Hypothalamus (tissue), 51 donors: Measurements from ENCODE around the gene AKR1C1.
A peak's percentile ranks its signal among the peaks of the same experiment; 100 is the strongest.
"Not testable (repeated sequence)": the region's sequence is repeated elsewhere in the genome, so short reads cannot be mapped to it uniquely, and the experiment has no call there.

Experiments
- DNase-seq, 51 donors: peaks; one replicate each; lab custom pipeline; 2025; lab: John Stamatoyannopoulos, UW

The AKR1C1 gene

DNA sequence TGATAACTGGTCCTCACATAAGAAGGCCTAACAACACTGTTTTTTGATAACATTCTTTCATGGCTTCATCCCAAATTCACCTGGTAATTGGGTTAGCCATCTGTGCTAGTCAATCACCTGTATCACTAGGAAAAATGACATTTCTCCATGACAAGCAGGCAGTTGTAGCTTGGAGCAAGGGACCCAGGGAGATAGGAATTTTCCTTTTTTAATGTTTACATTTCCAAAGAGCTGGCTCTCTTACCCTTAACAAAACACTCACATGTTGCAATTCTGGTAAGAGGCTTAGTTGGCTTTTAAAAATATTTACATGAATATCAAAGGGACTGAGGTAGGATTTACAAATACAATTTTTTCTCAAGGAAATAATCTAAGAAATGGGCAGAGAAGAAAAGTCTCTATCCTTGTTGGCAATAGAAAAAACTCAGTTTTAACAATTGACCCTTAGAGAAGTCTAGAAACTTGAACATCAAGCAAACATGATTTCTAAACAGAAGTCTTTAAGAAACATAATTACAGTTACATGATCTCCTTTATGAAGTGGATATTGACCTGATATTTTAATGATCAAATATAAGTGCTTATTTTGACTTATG, 16.1 kb upstream of the AKR1C1 start:
- no peak for DNase-seq

GRCh38 chr10:4947635-4948596, 15.3 kb upstream of the AKR1C1 start:
- DNase-seq: peak in 5 of 51 donors; percentile 2 to 47 (median 4)

GRCh38 chr10:4951512-4952162, 11.6 kb upstream of the AKR1C1 start:
- DNase-seq: not testable (repeated sequence)

DNA sequence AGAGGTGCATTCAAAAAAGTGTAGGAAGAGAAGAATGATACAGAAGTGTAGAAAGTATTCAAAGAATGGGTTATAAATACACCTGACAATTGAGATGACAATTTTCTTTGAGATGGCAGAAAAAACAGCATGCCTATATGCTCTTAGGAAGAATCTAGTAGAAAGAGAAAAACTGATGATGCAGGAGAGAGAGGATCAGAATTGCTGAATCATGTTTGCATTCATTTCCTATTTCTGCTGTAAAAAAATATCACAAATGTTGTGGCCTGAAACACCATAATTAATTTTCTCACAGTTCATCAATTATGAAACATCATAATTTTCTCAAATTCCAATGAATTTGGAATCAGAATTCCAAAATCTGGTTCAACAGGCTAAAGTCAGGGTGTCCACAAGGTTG, 9.8 kb upstream of the AKR1C1 start:
- no peak for DNase-seq

- not testable (repeated sequence) for DNase-seq
Measured at GRCh38 chr10:4956088-4956487, 7.1 kb upstream of the AKR1C1 start.

DNA sequence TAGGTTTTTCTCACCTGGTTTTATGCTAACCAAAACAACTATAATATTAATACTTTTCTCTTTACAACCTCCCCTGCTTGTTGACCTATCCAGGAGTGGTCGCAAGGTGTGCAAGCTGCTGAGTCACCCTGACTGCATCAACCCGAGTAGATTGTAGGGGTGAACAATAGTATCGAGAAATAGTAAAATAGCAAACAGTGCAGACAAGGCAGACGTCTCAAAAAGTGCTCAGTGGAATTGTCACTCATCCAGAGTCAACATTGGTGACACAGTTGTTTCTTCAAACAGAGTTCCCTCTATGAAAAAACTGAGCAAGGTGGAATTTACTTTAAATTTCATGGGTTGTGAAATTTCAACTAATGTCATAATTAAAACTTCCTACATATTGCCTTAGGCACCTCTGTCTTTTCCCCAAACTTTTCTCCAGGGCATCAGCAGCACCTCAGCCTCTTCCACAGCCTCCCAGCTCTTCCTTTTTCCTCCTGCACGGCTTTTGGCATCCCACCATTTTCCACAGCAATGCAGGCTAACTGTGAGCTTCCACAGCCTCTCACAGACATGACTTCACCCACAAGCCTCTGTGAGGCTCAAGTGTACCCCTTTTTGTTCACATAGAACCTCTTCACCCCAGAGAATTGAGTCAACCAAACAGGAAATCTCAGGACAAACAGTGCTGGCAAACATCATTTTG, 6.1 kb upstream of the AKR1C1 start:
- DNase-seq: not testable (repeated sequence)

GRCh38 chr10:4961558-4961957, 1.7 kb upstream of the AKR1C1 start:
- DNase-seq: not testable (repeated sequence)

DNA sequence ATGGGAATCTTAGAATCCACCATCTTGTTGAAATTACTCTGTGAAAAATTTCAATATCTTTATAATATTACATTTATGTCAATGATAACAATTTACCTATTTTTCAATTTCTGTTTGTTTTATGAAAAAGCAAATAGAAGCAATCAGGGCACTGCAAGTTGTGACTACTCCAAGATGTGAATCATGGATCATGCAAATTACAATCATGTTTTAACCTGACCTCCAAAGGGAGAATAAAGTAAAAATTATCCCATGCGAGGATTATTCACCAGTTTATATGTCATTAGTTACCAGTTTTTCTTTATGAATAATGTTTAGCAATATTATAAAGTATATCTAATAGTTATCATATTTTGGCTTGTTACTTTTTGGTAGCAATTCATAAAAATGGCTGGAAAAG, 907 bp upstream of the AKR1C1 start:
- not testable (repeated sequence) for DNase-seq

DNA sequence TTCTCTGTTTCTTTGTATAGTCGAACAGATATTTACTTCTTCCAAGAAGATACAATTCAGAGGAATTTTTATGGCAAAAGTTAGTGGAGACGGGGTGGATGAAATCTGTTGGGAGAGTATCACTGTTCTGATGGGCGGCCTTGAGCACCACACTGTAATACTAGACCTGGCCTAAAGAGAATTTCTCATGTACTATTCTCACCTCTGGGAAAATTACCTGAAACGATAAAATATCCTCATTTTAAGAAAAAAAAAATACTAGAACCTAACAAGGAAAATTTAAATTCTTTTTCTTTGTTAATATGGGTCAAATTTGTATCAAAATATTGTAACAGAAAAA, 570 bp downstream of the AKR1C1 start:
- not testable (repeated sequence) for DNase-seq

- DNase-seq: not testable (repeated sequence)
Measured at GRCh38 chr10:4965763-4966162, 2.5 kb downstream of the AKR1C1 start.

- DNase-seq: not testable (repeated sequence)
Measured at GRCh38 chr10:4967189-4967588, 4.0 kb downstream of the AKR1C1 start.

GRCh38 chr10:4969289-4969688, 6.1 kb downstream of the AKR1C1 start:
- DNase-seq: not testable (repeated sequence)

DNA sequence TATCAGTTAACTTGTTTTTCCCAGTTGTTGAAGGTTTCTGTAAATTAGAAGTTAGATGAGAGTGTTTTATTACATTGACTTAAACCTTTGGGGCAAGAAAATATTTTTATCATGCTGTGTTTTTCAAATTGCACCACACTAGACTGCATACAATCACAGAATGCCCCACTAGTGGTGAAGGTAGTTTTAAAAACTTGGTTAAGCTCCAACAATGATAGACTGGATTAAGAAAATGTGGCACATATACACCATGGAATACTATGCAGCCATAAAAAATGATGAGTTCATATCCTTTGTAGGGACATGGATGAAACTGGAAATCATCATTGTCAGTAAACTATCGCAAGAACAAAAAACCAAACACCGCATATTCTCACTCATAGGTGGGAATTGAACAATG, 7.1 kb downstream of the AKR1C1 start:
- not testable (repeated sequence) for DNase-seq

- DNase-seq: not testable (repeated sequence)
Measured at GRCh38 chr10:4972369-4973142, 9.3 kb downstream of the AKR1C1 start.

- not testable (repeated sequence) for DNase-seq
Measured at GRCh38 chr10:4973294-4973693, 10.1 kb downstream of the AKR1C1 start.

DNA sequence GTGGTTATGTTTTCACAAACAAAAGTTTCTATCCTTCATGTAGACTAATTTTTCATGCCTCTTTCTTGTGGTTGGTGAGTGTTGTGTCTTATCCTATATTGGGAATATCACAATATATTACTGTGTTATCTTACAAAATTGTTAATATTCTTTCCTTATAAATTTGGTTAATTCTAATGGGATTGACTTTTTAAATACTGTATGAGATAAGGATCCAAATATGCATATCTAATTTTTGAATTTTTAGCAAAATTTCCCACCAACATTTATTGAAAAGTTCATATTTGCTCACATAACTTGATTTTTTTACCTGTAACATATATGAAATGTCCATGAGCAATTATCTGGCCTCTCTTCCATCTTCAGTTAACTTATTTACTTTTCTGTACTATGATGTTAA, 11.2 kb downstream of the AKR1C1 start:
- DNase-seq: not testable (repeated sequence)

GRCh38 chr10:4977025-4977424, 13.8 kb downstream of the AKR1C1 start:
- DNase-seq: no peak

DNA sequence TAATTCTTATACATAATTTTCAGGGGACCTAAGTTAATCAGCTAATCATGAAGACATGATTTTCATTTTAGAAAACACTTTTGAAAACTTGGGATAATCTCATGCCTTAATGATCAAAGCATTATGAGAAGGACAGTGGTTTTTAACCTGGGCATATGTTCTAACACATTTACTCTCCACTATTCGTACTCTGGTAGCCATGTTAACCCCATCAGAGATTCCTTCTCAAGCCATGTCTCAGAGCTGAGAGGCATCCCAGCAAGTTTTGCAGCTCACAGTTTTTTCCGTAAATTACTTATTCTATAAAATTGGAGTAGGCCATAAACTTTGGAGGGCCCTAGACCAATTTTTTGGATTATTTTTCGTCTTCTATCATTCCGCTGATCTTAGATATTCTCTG, 15.7 kb downstream of the AKR1C1 start:
- DNase-seq: no peak

GRCh38 chr10:4980793-4981192, 17.6 kb downstream of the AKR1C1 start:
- no peak for DNase-seq
